Inferior parietal cortex (tissue), 1 donor: Measurements from ENCODE around the gene SOCS1.
A peak's percentile ranks its signal among the peaks of the same experiment; 100 is the strongest.

Experiments used
- DNase-seq: peaks from one replicate; pipeline ENCODE4 v3.0.0-alpha.2; 2016; ENCODE audit errors: extremely low spot score

The SOCS1 gene

DNA sequence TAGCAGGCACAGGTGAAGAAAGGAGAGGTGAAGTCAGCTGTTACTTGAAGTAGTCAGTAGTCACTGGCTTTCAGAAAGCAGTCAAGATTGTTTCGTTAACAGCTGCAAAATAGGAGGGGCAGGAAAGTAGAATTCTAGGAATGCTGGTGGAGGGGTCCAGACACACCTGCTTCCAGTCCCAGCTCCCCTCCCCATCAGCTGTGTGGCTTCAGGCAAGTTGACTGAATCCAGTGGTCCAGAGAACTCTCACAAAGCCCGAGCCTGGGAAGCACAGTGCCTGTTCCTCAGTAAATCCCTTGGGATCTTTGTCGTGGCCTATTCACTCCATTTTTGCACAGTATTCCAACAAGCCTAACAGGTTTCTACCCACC, 4.6 kb upstream of the SOCS1 start:
- DNase-seq = no peak

DNA sequence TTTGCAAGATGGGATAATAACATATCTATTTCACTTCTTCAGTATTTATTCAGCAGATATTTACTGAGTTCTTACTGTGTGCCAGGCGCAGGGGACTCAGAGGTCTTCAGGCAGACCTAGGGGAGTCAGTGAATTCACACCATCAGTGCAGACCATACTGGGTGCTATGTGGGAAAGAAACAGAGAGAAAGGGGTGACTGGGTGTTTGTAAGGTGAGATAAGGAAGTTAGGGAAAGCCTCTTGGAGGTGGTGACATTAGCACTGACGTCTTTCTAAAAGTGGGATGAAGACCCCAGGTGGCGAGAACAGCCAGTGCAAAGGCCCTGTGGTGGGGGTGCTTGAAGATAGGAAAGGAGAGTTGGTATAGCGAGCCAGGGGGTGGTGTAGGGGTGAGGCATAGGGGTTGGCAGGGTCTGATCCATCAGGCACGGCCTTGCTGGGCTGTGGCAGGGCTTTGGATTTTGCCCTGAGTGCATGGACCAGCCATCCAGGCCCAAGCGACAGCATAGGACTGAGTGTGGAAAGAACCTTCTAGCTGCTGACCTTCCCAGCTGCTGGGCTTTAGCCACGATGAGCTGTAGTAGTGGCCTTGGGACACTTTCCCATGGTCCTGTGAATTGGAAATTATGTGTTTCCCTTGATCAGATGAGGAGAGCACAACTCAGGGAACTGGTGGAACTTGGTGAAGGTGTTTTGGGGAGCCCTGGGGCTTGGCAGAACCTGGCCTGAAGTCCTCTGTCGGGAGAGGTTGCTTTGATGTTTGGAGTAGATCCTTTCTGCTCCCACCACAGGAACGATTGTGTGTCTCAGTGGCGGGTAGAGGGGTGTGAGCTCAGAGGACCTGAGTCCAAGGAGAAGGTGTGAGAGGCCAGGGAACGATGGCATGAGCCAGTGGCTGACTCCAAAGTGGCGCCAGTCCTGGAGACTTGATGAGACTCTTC, 3.9 kb upstream of the SOCS1 start:
- DNase-seq = no peak

DNA sequence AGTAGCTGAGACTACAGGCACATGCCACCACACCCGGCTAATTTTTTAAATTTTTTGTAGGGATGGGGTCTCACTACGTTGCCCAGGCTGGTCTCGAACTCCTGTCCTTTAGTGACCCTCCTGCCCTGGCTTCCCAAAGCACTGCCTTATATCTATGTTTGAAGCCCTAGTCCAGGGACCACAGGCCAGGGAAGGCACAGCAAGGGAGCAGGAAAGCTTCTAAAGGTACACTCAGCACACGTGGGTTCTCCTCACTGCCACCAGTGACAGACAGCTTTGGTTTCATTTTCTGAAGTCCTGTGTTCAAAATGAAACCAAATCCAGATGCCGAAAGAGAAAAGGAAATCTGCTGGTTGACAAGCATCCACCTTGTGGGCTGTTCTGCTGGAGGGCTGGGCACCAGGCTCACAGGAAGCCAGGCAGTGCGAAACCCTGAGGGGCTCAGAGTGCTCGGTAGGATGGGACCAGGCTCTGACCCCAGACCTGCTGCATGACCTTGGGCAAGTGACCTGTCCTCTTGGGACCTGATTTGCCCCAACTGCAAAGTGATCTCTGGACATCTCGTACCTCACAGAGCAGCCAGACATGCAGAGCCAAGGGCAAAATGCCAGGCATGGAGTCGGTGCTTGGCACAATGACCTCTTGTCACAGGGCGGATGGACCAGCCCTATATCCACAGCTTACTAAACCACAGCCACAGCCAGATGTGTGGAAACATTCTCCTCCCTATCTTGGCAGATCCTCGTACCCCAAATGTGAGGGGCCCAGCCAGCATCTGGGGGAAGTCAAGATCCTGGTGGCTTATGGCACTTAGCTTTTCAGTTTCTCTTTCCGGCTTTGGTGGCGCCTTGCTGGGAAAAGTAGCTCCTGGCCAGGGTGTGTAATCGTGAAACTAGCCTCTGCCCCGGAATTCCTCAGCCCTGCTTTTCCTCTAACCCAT, 2.8 kb upstream of the SOCS1 start:
- peak; percentile 61 for DNase-seq

DNA sequence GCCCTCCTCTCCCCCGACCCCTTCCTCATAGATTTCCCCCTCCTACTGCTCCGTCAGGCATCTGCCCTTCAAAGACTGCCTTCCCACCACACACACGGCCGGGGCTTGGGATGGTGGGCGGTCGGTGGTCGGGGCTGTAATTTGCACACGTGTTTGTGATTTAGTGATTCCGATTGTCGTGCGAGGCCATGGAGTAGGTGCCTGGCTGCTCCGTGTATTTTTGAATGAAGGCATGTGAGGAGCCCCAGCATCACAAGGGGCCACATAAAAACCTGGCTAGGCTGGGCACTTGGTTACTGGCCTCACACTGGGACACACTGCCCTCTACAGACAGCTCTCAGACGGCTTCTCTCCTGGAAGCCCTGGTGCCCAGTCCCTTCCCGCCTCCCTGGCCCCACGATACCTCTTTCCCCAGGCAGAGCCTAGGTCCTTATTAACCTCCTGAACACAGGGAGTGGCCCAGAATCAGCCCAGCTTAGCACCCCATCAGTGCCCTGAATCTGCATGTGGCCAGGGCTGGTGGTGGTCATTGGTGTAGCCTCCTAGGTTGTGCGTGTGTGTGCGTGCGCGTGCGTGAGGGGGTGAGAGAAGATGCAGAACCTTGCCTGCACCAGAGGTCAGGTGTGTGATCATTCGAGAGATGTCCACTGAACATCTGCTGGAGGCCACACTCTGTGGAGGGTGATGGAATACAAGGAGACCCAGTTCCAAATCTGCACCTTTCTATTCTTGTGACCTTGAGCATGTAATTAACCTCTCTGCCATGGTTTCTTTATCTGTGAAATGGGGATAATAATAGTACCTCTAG, 1.3 kb upstream of the SOCS1 start:
- peak; percentile 80 for DNase-seq

DNA sequence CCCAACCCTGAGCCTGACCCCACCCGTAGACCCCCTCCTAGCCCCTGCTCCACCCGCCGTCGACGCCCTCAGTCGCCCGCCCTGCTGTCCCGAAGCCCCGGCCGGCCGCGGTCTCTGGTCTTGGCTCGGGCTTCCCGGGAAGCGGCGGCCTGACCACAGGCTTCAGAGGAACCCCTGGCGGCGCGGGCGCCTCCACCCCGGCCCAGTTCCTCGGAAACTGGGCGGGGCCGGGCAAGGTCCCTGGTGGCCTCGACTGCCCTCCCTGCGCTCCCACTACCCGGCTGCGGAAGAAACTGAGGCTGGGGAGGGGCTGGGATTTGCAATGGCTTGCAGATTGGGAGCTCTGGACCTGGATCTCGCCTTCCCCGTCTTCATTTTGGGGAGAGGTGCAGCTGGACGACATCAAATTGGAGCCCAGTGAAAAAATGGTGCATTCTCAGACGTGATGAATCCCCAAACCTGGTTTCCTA, 692 bp upstream of the SOCS1 start:
- DNase-seq = no peak

DNA sequence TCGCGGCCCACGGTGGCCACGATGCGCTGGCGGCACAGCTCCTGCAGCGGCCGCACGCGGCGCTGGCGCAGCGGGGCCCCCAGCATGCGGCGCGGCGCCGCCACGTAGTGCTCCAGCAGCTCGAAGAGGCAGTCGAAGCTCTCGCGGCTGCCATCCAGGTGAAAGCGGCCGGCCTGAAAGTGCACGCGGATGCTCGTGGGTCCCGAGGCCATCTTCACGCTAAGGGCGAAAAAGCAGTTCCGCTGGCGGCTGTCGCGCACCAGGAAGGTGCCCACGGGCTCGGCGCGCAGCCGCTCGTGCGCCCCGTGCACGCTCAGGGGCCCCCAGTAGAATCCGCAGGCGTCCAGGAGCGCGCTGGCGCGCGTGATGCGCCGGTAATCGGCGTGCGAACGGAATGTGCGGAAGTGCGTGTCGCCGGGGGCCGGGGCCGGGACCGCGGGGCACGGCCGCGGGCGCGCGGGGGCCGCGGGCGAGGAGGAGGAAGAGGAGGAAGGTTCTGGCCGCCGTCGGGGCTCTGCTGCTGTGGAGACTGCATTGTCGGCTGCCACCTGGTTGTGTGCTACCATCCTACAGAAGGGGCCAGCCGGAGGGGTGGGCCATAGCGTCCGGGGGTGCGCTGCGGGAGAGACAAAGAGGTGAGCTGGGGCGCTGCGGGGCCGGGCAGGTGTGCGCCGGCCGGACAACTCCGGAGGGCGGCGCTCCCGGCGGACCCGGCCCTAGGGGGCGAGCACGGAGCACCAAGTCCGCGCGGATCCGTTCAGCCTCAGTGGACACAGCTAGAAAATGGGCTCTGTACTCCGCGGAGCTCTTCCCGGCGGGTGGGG, 879 bp downstream of the SOCS1 start:
- DNase-seq = no peak

DNA sequence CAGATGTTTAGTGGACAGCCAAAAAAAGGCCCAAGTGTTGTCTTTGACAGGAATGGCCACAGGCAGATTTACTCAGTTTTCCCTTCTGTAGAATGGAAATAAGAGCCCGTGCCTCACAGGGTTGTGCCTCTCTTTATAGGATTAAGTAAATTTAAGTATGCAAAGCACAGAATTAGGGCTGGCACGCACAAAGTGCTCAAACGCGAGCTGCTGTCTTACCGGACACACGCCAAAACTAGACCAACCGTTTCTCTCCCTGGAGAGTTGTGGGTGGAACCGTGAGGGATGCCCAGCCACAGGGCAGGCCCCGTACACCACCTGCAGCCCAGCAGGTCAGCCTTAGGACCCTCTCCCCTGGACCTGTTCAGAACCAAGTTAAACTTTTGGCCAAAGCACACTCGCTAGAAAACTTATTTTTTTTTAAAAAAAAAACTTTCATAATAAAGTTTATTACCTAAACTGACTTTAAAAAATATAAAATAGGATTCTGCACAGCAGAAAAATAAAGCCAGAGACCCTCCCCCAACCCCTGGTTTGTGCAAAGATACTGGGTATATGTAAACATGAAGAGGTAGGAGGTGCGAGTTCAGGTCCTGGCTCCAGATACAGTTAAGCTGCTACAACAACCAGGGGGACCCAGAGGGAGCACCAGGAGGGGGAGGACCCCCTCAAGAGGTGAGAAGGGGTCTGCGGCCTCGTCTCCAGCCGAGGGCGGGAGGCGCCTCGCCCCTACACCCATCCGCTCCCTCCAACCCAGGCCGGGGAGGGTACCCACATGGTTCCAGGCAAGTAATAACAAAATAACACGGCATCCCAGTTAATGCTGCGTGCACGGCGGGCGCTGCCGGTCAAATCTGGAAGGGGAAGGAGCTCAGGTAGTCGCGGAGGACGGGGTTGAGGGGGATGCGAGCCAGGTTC, 1.8 kb downstream of the SOCS1 start:
- DNase-seq = no peak

DNA sequence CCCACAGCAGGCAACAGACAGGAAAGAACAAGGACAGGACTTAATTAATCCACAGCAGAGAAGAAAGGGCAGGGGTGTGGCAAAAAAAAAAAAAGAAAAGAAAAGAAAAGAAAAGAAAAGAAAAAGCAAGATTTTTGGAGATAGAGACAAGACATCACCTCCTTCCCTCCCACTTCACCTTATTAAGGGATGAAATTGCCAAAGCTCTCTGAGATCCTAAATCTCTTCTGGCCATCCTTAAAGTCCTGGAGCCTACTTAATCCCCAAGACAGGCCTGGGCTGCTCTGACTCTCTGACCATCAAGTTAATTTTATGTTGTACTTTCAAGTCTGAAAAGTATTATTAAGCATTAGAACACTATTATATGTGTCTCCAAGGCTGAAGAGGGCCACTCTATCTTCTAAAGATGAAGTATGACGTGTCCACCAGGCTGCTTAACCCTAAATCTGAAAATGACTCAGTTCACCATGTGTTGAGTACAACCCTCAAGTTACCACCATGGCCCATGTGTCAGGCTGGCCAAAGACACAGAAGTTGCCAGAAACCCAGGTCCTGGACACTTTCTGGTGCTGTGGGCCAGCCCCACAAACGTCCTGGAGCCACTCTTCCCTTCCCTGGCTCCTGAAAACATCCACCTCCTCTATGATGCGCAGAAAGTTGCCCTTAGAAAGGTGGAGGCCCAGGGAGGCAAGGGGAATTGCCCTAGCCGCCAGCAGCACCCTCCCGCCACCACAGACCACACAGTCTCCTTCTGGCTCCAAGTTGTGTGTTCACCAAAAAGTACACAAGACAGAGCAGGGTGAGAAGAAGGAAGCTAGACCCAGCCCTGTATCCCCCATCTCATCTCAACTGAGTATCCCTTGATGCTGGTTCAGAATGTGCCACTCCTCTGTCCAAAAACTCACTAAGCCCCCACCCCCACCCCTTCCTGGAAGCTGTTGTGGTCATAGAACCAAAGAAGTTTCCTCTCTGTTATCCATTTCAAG, 2.7 kb downstream of the SOCS1 start:
- DNase-seq = no peak

DNA sequence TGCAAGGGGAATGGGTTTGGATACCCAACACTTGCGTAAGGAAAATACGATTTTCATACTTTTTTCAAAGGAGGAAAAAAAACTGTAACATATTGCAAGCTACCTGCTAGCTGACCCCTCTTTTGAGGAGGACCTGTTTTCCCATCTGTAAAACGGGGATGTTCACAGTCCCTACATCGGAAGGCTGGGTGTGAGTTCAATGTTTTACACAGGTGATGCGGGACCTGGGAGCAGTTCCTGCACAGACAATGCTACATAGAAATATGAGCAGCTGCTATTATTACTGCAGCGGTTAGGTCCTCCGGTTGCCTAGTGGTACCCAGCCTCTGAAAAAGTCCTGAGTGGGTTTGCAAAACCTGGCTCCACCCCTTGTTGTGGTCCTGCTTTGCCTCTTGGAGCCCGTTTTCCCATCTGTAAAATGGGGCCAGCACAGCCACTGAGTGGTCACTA, 3.5 kb downstream of the SOCS1 start:
- DNase-seq = no peak

DNA sequence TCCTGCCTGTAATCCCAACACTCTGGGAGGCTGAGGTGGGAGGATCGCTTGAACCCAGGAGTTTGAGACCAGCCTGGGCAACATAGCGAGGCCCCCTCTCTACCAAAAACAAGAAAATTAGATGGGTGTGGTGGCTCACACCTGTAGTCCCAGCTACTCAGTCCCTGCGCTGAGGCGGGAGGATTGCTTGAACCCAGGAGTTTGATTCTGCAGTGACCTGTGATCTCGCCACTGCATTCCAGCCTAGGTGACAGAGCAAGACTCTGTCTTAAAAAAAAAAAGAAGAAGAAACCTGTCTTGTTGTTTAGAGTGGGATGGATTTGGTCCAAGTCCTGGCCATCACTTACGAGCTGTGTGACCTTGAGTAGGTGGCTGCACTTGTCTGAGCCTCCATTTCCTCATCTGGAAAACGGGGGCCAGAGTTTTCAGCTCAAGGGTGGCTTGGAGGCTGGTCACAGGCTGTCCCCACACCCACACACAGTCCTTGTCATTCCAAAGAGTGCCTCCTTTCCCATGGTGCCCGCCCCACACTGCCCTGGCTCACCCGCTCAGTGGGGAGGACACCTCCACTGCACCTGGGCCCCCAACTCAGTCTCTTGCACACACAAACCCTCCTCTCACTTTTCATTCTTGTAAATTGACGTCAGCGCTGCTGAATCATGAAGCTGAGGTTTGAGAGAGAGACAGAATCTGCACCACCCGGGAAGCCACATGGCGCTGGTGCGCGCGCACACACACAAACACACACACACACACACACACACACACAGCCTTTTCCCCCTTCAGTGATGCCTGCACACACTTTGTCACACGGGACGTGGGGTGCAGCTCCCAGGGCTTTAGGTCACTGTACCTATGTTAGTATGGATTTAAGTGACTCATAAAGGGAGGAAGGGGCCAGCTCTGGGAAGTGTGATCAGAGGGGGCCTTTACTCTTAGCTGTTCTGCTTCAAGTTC, 4.2 kb downstream of the SOCS1 start:
- DNase-seq = no peak

DNA sequence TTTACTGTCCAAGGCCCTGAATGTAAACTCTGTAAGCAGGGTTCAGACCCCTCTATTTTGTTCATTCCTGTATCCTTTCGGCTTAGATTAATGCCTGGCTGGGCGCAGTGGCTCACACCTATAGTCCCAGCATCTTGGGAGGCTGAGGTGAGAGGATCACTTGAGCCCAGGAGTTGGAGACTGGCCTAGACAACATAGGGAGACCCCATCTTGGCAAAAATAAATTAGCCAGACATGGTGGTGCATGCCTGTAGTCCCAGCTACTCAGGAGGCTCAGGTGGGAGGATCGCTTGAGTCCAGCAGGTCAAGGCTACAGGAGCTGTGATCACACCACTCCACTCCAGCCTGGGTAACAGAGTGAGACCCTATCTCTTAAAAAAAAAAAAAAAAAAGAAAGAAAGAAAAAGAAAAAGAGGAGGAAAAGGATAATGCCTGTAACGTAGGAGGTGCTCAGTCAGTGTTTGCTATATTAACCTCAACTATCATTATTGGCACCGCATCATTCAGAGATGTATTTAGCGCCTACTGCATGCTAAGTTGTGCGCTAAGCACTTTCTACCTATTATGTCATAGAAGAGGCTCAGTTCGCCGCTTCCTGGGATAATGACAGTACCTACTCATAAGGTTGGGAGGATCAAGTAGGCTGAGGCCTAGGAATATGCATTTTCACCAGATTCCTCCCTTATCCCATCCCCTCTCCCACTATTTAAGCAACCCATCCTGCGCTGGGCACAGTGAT, 5.0 kb downstream of the SOCS1 start:
- DNase-seq = no peak

DNA sequence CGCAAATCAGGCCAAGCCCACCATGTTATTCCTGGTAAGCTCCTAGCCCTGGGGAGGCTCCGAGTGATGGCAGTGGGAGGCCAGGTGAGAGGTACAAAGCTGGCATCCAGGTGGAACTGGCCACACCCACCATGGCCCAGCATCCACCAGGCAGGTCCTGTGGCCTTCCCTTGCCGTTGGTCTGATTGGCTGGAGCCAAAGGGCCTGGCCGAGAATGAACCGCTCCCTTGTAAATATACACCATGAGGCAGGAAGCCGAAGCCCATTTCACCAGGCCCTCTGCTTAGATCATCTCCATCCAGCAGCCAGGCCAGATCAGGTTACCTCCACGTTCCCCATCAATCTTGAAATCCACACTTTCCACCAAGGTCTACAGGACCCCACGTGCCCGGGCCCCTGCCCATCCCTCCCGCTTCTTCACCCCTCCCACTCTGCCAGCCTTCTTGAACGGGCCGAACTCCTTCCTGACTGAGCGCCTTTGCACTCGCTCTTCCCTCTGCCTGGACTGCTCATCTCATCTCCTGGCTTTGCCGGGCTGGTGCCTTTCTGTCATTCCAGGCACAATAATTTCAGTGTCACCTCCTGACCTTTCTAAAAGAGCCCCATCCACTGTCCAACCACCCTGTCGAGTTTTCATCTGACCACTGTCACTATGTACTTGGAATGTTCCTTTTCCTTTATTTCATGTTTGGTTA, 5.8 kb downstream of the SOCS1 start:
- DNase-seq = no peak

DNA sequence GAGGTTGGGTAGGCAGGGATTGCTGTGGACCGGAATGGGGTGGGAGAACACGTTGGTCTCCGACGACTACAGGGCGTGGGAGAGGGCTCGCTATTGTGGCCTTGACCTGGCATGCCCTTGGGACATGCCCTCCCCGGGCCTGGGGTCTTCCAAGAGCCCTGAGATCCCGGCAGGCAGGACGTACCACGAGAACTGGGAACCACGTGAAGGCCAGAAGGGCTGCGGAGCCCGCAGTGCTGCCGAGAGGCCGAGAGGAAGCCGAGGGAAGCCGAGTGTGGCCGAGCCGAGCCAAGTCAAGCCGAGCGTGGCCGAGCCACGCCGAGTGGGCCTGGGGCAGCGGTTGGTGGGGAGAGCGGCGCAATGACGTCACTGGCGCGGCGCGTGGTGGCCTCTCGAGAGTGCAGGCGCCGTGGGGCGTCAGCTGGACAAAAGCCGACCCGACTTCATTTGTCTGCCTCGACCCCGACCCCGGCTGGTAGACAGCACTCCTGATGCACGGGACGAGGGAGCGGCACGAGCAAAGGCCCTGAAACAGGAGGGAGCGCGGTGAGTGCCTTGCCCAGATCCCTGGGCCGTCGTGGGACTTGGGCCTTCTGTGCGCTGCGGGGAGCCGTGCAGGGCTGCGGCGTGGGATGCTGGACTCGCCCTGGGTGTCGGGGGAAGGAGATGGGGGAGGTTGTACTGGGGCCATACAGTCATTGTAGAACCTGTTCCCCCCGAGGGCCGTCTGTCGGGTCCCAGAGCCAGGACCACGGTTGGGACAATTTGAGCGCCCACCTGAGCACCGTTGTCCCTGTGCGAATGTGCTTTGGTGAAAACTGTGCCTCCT, 6.6 kb downstream of the SOCS1 start:
- DNase-seq = no peak

DNA sequence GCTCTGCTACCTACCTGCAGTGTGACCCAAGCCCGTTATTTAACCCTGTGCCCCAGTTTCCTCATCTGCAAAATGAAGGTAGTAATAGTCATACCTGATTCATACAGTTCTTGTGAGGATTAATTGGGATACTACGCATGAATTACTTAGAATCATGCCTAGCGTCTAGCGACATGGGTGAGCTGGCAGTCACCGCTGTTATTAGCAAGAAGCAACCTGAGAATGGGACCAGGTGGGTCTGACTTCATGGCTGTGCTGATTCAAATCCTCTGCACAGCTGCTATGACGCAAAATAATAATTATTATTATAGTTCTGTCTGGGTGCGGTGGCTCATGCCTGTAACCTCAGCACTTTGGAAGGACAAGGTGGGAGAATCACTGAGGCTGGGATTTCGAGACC, 7.9 kb downstream of the SOCS1 start:
- DNase-seq = no peak

DNA sequence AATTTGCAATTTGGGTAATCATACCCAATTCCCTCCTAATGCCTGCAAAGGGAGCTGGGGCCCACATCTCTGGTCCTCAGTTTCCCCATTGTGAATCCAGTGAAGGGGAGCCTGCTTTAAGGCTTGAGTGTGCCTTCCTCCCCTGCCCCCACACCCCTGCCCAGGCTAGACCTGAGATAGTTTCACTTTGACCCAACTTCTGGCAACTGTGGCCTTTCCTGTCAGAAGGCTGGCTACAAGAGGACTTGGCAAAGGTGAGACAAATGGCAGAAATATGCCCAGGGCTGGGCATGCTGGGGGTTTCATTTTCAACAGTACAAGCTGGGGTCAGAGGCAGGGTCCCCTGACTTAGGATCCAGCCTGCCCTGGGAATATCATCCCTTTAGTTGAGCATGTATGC, 10.0 kb downstream of the SOCS1 start:
- DNase-seq = no peak
